Esophagus mucosa (tissue), 1 donor: Measurements from ENCODE around the gene BAHCC1. TPM values are rescaled to one million over a fixed set of nuclear protein-coding genes. Genes with fewer than 3 reads are reported as not detected.

Source experiments
- ATAC-seq: fragments of 200-7000 bp; cut with Tn5 transposase; one replicate; pipeline ENCODE4 v1.9.1; 2020
- total RNA-seq: library from RNA; stranded (reverse); gene quantifications from one replicate; pipeline ENCODE4 v1.2.4, GENCODE V29; 2023
- donor health status: DM: yes; HTN: yes; CAD: no.

Gene BAHCC1
- total RNA-seq, 1 donor from 2014 or later = 4.2 TPM

- ATAC-seq = no peak
Observed at GRCh38 chr17:81367171-81367570, 28.1 kb upstream of the BAHCC1 start.

DNA sequence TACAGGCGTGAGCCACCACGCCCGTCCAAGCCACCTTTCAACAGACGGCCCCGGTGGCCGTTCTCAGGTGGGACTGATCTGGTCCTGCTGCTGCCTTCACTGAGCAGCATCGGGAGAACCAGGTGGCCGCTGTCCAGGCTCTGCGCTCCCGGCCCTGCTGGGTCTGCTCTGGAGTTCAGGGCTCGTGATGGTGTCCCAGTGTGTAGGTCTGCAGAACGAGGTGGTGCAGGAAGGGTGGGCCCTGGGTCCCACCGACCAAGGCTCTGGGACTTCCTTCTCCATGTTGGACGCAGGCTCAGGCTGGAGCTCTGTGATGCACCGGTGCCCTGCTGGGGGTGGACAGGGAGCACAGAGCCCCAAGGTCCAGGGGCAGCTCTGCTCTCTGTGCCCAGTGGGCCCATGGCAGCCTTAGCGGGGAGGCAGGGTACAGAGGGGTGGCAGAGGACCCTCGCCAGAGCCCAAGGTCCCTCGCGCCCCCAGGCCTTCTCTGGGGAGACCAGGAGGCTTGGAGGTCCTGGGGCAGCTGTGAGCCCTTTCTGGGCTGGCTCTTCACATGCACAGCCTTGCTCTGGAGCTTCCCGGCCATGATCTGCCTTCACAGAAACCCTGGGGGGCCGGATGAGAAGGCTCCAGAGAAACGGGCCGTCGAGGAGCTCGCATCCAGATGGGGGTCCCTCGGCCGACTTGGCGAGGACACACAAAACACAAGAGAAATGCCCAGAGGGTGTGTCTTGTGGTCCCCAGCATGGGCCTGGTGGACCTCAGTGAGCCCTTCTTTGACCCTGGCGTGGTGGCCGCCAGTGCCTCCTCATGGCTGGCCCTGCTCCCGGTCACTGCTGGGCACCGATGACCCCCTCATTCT is 26.9 kb upstream of the BAHCC1 start:
- no peak for ATAC-seq

DNA sequence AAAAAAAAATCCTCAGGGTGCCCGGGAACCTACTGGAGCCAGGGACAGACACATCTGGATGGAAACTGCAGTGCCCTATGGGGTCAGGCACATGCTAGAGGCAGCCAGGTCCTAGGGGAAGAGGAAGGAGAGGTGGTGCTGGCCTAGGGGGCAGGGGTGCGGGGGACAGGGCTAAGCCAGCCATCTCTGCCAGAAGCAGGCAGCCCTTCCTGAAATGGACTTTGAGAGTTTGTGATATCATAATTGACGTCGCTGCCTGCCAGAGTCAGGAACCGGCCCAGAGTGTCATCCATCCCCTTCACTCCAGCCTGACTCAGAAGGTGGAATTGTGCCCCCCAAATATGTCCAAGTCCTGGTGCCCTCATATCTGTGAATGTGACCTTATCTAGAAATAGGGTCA is 25.0 kb upstream of the BAHCC1 start:
- ATAC-seq = no peak

DNA sequence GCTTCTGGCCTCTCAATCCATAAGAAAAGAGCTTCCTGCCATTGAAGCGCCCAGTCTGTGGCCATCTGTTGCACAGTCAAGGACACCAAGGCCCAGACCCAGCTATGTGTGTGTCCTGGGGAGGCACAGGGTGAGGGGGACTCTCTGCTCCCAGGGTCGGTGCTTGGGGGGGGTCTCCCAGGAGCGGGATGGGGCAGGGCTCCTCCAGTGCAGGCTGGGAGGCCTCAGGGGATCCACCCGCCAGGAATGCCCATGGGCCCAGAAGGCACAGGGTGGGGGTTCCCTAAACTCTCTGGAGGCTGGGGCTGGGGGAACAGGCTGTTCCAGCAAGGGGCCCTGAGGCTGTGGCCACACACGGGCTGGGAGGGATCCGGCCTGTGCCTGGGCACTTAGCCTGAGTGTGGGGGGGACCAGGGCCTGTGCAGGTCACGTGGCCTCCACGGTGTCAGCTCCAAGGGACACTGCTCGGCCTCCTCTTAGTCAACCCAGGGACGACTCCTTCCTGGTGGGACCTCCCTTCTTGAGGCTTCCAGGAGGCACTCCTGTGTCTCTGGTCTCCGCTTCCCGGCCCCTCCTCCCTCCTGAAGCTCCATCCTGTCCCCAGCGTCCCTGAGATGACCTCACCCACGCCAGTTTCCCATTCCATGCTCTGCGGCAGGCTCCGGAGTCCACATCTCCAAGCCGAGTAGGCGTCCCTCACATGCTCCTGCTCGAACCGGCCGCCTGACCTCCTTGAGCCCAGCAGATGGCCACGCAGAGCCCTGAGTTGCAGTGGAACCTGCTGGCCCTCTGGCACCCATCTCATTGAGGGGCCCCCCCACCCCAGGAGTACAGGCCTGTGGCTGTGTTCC is 23.1 kb upstream of the BAHCC1 start:
- ATAC-seq = peak; percentile 41

- ATAC-seq = no peak
Observed at GRCh38 chr17:81373536-81374160, 21.6 kb upstream of the BAHCC1 start.

GRCh38 chr17:81374890-81375289 is 20.4 kb upstream of the BAHCC1 start:
- ATAC-seq = no peak

DNA sequence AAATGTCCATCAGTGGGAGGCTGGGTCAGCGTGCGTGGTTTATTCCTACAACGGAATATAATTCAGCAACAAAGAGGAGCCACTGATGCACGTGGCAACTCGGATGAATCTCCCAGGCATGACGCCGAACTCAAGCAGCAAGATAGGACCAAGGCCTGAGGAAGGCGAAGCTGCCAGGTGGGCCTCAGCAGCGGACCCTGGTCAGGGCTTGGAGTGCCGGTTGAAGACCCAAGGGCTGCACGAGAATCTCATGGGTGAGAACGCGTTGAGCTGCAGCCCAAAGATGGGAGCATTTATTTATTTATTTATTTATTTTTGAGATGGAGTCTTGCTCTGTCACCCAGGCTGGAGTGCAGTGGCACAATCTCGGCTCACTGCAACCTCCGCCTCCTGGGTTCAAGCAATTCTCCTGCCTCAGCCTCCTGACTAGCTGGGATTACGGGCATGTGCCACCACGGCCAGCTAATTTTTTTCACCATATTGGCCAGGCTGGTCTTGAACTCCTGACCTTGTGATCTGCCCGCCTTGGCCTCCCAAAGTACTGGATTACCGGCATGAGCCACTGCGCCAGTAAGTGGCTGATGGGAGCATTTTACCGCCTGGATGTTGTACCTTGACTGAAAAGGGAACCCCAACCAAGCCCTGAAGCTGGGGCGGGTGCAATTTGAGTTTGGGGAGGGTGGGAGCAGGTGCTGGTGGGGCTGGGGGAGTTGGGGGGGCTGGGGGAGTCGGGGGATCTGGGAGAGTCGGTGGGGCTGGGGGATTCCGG is 18.1 kb upstream of the BAHCC1 start:
- ATAC-seq = no peak

DNA sequence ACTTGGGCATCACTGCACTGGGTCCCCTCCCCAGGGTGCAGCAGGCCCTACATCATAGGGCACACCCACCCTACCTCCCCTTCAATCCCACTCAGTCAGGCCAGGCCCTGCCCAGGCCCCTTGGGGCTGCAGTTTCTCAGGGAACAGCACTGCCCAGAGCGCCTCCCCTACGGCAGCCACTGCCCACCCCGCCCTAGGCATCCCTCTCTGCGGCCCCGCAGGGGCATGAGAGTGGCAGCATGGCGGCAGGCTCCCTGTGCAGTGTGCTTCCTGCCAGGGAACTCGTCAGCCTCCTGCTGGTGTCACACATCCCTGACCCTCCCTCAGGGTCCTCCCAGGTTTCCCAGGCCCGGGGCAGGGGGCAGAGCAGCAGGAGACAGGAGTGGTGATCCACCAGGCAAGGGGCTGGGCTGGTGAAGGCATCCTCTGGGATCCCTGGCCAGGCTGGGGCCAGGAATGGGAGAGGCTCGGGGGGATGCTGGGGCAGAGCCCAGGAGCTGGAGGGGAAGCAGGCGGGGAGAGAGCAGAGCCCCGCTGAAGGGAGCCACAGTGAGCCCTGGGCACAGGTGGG is 16.2 kb upstream of the BAHCC1 start:
- ATAC-seq = peak; percentile 20

GRCh38 chr17:81379523-81379942 is 15.7 kb upstream of the BAHCC1 start:
- peak; percentile 92 for ATAC-seq

DNA sequence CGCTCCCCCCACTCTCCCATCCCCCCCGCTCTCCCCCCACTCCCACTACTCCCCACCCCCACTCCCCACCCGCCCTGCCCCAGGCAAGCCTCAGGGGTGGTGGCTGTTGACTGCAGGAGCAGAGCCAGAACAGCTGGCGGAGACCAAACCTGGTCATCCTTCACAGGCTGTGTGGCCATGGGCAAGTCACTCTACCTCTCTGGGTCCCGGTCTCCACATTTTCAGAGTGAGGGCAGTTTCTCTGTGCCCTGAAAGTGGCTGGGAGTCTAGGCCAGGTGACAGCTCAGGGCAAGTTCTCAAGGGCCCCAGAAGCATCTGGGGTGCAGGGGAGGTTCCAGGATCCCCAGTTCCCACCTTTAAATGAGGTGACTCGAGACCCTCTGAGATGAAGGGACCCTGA is 15.1 kb upstream of the BAHCC1 start:
- no peak for ATAC-seq

GRCh38 chr17:81380666-81381518 is 14.4 kb upstream of the BAHCC1 start:
- no peak for ATAC-seq

GRCh38 chr17:81381632-81382577 is 13.4 kb upstream of the BAHCC1 start:
- no peak for ATAC-seq

GRCh38 chr17:81382851-81383250 is 12.4 kb upstream of the BAHCC1 start:
- ATAC-seq = no peak

DNA sequence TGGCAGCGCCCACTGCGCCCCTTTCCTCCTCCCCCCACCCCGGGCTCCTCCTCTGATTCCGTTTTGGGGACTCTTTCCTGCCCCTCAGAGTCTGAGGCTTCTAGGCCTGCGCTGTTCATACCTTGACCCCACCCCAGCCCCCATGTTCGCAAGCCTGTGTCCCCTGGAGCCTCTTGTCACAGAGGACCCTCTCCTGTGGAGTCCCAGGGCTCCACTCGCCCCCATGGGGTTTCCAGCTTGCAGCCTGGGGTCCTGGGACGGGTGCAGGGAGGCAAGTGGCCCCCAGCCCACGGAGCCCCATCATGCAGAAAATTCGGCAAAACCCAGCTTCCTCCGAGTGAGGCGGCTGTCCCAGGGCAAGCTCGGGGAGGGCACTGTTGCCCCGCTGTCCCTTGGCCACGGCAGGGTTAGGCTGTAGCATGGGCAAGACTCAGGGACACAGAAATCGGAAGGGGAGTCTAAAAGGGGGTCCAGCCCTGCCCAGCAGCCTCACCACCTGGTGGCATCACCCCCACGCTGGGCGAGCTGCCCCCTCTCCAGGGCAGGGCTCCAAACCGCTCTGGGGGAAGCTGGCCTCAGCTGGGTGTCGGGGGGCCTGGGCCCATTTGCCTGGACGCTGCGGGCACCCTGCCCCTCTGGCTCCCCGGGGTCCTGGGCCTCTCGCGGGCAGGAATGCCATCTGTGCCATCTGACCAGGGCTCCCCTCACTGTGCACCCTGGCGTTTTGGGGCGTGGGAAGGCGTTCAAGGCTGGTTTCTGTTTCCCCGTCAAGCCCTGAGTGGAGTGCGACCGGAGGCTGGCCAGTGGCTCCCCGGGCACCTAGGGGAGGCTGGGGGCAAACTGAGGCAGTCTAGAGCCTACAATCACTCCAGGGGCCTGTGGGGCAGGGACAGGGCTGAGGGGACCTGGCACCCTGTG is 11.5 kb upstream of the BAHCC1 start:
- no peak for ATAC-seq

DNA sequence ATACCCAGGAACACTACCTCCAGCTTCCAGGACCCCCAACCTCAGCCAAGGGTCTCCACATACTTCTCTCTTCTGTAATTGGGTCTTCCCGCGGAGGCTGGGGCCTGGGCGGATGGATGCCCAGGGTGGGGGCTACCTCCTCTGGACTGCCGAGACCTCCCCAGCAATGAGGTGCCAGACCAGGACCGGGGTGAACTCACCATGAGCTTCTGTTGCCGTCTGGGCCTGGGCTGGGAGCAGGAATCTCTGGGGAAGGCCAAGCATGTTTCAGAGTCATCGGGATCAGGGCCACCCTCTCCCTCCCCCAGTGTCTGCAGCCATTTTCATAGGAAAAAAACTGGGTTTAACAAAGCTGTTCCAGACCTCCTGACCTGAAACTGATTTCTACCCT is 10.3 kb upstream of the BAHCC1 start:
- no peak for ATAC-seq

- no peak for ATAC-seq
Observed at GRCh38 chr17:81385320-81386111, 9.7 kb upstream of the BAHCC1 start.

DNA sequence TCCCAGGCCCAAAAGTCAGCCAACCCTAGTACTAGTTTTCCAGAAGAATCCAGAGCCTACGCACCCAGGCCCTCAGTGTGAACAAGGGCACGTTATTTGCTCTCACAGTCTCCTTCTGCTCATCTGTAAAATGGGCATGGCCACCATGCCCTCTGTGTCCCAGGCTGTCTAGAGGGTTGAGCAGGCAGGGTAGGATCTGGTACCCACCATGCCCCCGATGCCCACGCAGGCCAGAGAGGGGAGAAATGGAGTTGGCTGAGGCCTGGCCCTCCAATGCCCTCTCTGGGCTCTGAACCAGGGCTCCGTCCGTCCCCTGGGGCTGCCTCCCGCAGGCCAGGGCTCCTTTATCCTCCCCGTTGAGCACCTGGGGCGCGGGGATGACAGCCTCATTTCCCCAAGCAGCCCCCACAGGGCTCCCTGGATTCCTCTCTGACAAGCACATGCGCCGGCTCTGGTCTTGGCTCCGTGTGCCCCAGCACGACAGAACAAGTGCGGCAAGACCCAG is 9.1 kb upstream of the BAHCC1 start:
- ATAC-seq = peak; percentile 4

DNA sequence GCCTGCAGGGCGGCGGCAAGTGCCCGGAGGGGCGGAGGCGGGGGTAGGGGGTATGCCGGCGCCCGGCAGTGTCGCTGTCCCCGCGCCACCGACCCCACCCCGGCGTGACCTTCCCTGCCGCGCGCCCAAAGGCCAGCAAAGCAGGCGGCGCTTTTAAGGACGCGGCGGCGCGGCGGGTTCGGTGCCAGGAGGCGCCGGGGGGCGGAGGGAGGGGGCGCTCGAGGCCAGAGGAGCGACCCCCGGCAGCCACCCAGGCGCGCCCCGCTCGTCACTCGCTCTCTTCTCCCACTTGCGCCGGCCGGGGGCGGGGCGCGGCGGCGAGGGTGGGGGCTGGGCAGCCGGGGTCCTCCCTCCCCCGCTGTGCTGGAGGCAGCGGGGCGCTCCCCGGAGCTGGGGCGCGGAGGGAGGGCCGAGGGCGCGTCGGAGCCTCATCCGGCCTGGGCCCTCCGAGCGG is 8.6 kb upstream of the BAHCC1 start:
- ATAC-seq = peak; percentile 29
